Measurements from ENCODE around the gene DPYD.

GRCh38 chr1:97467445-97467844 lies 453.4 kb downstream of the DPYD start:
- TF ChIP-seq CTCF (conservative IDR thresholded peaks at IDR 0.05) (no peak), ZFX (IDR thresholded peaks at IDR 0.05) (no peak)

Data from C4-2B (cell line).